ENCODE data around the gene MVD. TPM values are rescaled to one million over a fixed set of nuclear protein-coding genes. Genes with fewer than 3 reads are reported as not detected.

Gene MVD
- total and polyA plus RNA-seq, 2 of the 13 experiments (the other 11 are each of a cell fraction or from before 2014, with no cell fraction given): 28.1 to 187 TPM

GRCh38 chr16:88696441-88696840 is 33.5 kb upstream of the MVD start:
- ChIA-PET CTCF (ENCODE audit: low intra/inter-chr PET ratio, low total read pairs) (no interaction called here), POLR2A (no interaction called here)
- TF ChIP-seq SAP130 (CRISPR knock-in tag; IDR thresholded peaks at IDR 0.05; ENCODE audit: low read depth): no peak
- TF ChIP-seq ZBTB39 (CRISPR knock-in tag; IDR thresholded peaks at IDR 0.05): no peak
- TF ChIP-seq AGO2 (optimal IDR thresholded peaks at IDR 0.05; ENCODE audit: low read depth, low read length): peak; percentile 66
- 0 out of 2 replicates have a peak, but pooled peaks have one; percentile 12 for TF ChIP-seq RBFOX2 (IDR thresholded peaks at IDR 0.05; ENCODE audit: low read depth, low read length)
- no peak for TF ChIP-seq ISX (CRISPR knock-in tag; conservative IDR thresholded peaks at IDR 0.05)
- TF ChIP-seq, protein P1, sequence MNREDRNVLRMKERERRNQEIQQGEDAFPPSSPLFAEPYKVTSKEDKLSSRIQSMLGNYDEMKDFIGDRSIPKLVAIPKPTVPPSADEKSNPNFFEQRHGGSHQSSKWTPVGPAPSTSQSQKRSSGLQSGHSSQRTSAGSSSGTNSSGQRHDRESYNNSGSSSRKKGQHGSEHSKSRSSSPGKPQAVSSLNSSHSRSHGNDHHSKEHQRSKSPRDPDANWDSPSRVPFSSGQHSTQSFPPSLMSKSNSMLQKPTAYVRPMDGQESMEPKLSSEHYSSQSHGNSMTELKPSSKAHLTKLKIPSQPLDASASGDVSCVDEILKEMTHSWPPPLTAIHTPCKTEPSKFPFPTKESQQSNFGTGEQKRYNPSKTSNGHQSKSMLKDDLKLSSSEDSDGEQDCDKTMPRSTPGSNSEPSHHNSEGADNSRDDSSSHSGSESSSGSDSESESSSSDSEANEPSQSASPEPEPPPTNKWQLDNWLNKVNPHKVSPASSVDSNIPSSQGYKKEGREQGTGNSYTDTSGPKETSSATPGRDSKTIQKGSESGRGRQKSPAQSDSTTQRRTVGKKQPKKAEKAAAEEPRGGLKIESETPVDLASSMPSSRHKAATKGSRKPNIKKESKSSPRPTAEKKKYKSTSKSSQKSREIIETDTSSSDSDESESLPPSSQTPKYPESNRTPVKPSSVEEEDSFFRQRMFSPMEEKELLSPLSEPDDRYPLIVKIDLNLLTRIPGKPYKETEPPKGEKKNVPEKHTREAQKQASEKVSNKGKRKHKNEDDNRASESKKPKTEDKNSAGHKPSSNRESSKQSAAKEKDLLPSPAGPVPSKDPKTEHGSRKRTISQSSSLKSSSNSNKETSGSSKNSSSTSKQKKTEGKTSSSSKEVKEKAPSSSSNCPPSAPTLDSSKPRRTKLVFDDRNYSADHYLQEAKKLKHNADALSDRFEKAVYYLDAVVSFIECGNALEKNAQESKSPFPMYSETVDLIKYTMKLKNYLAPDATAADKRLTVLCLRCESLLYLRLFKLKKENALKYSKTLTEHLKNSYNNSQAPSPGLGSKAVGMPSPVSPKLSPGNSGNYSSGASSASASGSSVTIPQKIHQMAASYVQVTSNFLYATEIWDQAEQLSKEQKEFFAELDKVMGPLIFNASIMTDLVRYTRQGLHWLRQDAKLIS (CRISPR knock-in tag; IDR thresholded peaks at IDR 0.05): no peak
- no TSS peak for BruUV-seq (replicated peaks)
- Histone ChIP-seq H3K27me3 (ENCODE audit: control insufficient read depth in 1 of 2, insufficient read depth in 2 of 2, low read length in 2 of 2) (peaks cover 22 to 31% of the 10 kb centered on the region in 2 experiments), H3K79me2 (ENCODE audit: insufficient read depth, low read length) (no peaks in the 10 kb centered on the region), H3K9ac (ENCODE audit: insufficient read depth, low read depth, low read length) (no peak overlapping the region), H3K27ac (ENCODE audit: extremely low read length, insufficient read depth, low read length) (no peak overlapping the region), H3K4me2 (ENCODE audit: low read depth, low read length) (no peak overlapping the region), H3K9me3 (ENCODE audit: low read length) (no peaks in the 10 kb centered on the region), H2AFZ (ENCODE audit: low read length) (no peak overlapping the region), H3K36me3 (replicated peaks in 1 of 2; ENCODE audit: control insufficient read depth in 1 of 2, insufficient read depth in 2 of 2, low read length in 2 of 2) (peaks cover 11 to 12% of the 10 kb centered on the region in 2 experiments; a peak in 4 of 5 replicates), H3K4me1 (ENCODE audit: insufficient read depth, low read length) (peaks cover 28% of the 10 kb centered on the region), H3K4me3 (replicated peaks in 1 of 3; ENCODE audit: insufficient read depth in 1 of 3, low read depth in 2 of 3, low read length in 3 of 3) (no peak overlapping the region), H4K20me1 (ENCODE audit: insufficient read depth, low read length) (no peaks in the 10 kb centered on the region)
- in situ Hi-C loops (cut with HindIII; ENCODE audit: extremely low pct_ligation_motif_present, low pct_unique_long_range_greater_than_20kb) (no loop called here), intact Hi-C loops (cut with micrococcal nuclease; ENCODE audit: unreplicated experiment) (no loop called here)
- no peak for DNase-seq (ENCODE audit: low spot score)
- FAIRE-seq: no peak
- ATAC-seq: no peak
- WGBS (ENCODE audit: low lambda C conversion rate): 87% methylated on average over 13 of the region's 14 CpGs

Data from HepG2 (cell line).